Measurements from ENCODE around the gene PARM1. TPM values are rescaled to one million over a fixed set of nuclear protein-coding genes. Genes with fewer than 3 reads are reported as not detected.

The PARM1 gene
- total RNA-seq, 1 experiment from 2014 or later, result not detected

DNA sequence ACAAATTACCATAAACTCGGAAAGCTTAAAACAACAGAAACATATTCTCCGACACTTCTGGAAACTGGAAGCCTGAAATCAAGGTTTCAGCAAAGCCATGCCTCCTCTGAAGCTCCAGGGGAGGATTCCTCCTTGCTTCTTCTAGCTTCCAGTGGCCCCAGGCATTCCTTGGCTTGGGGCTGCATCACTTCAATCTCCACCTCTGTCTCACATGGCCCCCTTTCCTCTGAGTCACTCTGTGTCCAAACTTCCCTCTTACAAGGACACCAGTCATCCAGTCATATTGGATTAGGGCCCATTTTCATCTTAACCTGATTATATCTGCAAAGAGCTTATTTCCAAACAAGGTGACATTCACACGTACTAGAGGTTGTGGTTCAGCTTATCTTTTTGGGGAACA lies 17.3 kb downstream of the PARM1 start:
- no peak overlapping the region for H3K27ac ChIP-seq
- DNase-seq (ENCODE audit: low read depth in 1 of 2, low spot score in 2 of 2), result no peak

DNA sequence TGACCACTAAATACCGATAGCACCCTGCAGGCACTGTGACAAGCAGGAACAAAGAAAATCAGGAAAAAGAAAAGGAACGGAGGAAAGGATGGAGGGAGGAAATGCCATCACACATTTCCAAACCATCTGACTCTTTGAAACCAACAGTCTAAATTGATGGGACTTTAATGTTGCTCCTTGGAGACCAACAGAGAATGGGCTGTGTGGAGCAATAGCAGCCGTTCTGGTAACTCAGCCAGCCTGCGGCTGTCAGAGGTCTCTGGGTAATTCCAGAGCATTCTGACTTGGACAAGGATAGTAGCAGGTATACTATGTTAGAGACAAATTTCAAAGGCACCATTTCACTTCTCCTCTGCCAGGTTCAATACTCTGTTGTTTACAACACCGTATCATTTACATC lies 18.0 kb downstream of the PARM1 start:
- Histone ChIP-seq H3K36me3 (no peaks in the 10 kb centered on the region), H3K27ac (no peak overlapping the region), H3K27me3 (replicated peaks) (no peaks in the 10 kb centered on the region), H3K4me3 (no peak overlapping the region), H3K4me1 (replicated peaks) (no peaks in the 10 kb centered on the region), H3K9me3 (replicated peaks) (no peaks in the 10 kb centered on the region; the same call in 1 of the 2 replicates)
- no peak for DNase-seq (ENCODE audit: low read depth in 1 of 2, low spot score in 2 of 2)

More for the DNA sequence above, 17.3 kb downstream of the PARM1 start:
- Histone ChIP-seq H3K27me3 (replicated peaks) (no peaks in the 10 kb centered on the region), H3K4me3 (no peak overlapping the region), H3K9me3 (replicated peaks) (no peaks in the 10 kb centered on the region; the same call in 1 of the 2 replicates), H3K4me1 (replicated peaks) (no peaks in the 10 kb centered on the region), H3K36me3 (no peaks in the 10 kb centered on the region)

DNA sequence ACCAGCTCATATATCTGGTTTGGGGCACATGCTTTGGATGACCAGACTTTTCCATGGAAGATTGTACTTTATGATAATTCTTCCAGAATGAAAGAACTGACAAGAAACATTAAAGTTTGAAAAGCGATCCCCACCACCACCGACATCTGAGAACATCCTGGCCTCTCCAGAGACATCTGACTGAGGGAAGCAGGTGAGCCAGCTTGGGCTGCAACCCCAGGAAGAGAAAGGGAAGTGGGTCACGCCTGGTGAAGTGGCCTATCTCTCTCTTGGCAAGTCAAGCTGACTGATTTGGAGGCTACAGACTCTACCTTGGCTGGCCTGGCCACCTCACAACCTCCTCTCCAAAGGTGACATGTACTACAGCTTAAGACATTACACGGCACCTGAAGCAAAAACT lies 20.7 kb downstream of the PARM1 start:
- H3K9me3 ChIP-seq (replicated peaks), result no peaks in the 10 kb centered on the region
- no peak for DNase-seq (ENCODE audit: low read depth in 1 of 2, low spot score in 2 of 2)
- no peak overlapping the region for H3K27ac ChIP-seq
- no peaks in the 10 kb centered on the region for H3K4me1 ChIP-seq (replicated peaks)
- H3K27me3 ChIP-seq (replicated peaks), result no peaks in the 10 kb centered on the region
- no peak overlapping the region for H3K4me3 ChIP-seq
- H3K36me3 ChIP-seq, result no peaks in the 10 kb centered on the region

- no peaks in the 10 kb centered on the region for H3K9me3 ChIP-seq (replicated peaks)
These were observed 26.0 kb downstream of the PARM1 start for GRCh38 chr4:74958881-74959280.

DNA sequence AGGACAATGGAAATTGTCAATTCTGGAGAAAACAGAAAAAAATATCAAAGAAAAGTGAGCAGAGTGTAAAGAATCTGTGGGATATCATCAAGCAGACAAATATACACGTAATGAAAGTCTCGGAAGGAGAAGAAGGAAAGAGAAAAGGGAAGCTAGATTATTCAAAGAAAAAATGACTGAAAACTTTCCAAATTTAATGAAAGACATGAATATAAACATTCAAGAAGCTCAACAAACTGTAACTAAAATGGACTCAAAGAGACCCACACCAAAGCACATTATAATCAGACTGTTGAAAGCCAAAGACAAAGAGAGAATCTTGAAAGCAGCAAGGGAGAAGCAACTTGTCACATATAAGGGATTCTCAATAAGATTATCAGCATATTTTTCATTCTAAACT lies 28.3 kb downstream of the PARM1 start:
- no peak overlapping the region for H3K4me3 ChIP-seq
- no peaks in the 10 kb centered on the region for H3K9me3 ChIP-seq (replicated peaks)
- no peaks in the 10 kb centered on the region for H3K27me3 ChIP-seq (replicated peaks)
- DNase-seq (ENCODE audit: low read depth in 1 of 2, low spot score in 2 of 2), result no peak
- no peaks in the 10 kb centered on the region for H3K36me3 ChIP-seq
- no peaks in the 10 kb centered on the region for H3K4me1 ChIP-seq (replicated peaks)
- H3K27ac ChIP-seq, result no peak overlapping the region

More at GRCh38 chr4:74958881-74959280, 26.0 kb downstream of the PARM1 start:
- Histone ChIP-seq H3K27ac (no peak overlapping the region), H3K27me3 (replicated peaks) (no peaks in the 10 kb centered on the region), H3K4me1 (replicated peaks) (no peaks in the 10 kb centered on the region), H3K36me3 (no peaks in the 10 kb centered on the region), H3K4me3 (no peak overlapping the region)
- no peak for DNase-seq (ENCODE audit: low read depth in 1 of 2, low spot score in 2 of 2)

GRCh38 chr4:74962584-74962983 lies 29.7 kb downstream of the PARM1 start:
- Histone ChIP-seq H3K9me3 (replicated peaks) (no peaks in the 10 kb centered on the region), H3K27ac (no peak overlapping the region), H3K27me3 (replicated peaks) (no peaks in the 10 kb centered on the region), H3K36me3 (no peaks in the 10 kb centered on the region), H3K4me3 (no peak overlapping the region), H3K4me1 (replicated peaks) (no peaks in the 10 kb centered on the region)
- no peak for DNase-seq (ENCODE audit: low read depth in 1 of 2, low spot score in 2 of 2)

GRCh38 chr4:74964311-74964710 lies 31.4 kb downstream of the PARM1 start:
- H3K27me3 ChIP-seq (replicated peaks), result no peaks in the 10 kb centered on the region
- H3K36me3 ChIP-seq, result no peaks in the 10 kb centered on the region
- H3K4me1 ChIP-seq (replicated peaks), result no peaks in the 10 kb centered on the region
- no peak for DNase-seq (ENCODE audit: low read depth in 1 of 2, low spot score in 2 of 2)
- no peaks in the 10 kb centered on the region for H3K9me3 ChIP-seq (replicated peaks)
- no peak overlapping the region for H3K27ac ChIP-seq
- no peak overlapping the region for H3K4me3 ChIP-seq

- Histone ChIP-seq H3K4me3 (no peak overlapping the region), H3K9me3 (replicated peaks) (no peaks in the 10 kb centered on the region), H3K4me1 (replicated peaks) (no peaks in the 10 kb centered on the region), H3K36me3 (no peaks in the 10 kb centered on the region), H3K27me3 (replicated peaks) (no peaks in the 10 kb centered on the region), H3K27ac (no peak overlapping the region)
- DNase-seq (ENCODE audit: low read depth in 1 of 2, low spot score in 2 of 2), result no peak
These were observed 34.4 kb downstream of the PARM1 start for GRCh38 chr4:74967324-74967723.

- H3K4me1 ChIP-seq (replicated peaks), result no peaks in the 10 kb centered on the region
- H3K27me3 ChIP-seq (replicated peaks), result no peaks in the 10 kb centered on the region
These were observed 35.7 kb downstream of the PARM1 start for GRCh38 chr4:74968456-74969164.

GRCh38 chr4:74969507-74970474 lies 36.9 kb downstream of the PARM1 start:
- DNase-seq (ENCODE audit: low read depth in 1 of 2, low spot score in 2 of 2), result no peak
- Histone ChIP-seq H3K27ac (no peak overlapping the region), H3K4me1 (replicated peaks) (no peaks in the 10 kb centered on the region), H3K27me3 (replicated peaks) (no peaks in the 10 kb centered on the region), H3K4me3 (no peak overlapping the region), H3K36me3 (no peaks in the 10 kb centered on the region), H3K9me3 (replicated peaks) (no peaks in the 10 kb centered on the region)

More at GRCh38 chr4:74968456-74969164, 35.7 kb downstream of the PARM1 start:
- Histone ChIP-seq H3K36me3 (no peaks in the 10 kb centered on the region), H3K9me3 (replicated peaks) (no peaks in the 10 kb centered on the region), H3K27ac (no peak overlapping the region), H3K4me3 (no peak overlapping the region)
- no peak for DNase-seq (ENCODE audit: low read depth in 1 of 2, low spot score in 2 of 2)

- no peak overlapping the region for H3K27ac ChIP-seq
These were observed 37.7 kb downstream of the PARM1 start for GRCh38 chr4:74970577-74970976.

DNA sequence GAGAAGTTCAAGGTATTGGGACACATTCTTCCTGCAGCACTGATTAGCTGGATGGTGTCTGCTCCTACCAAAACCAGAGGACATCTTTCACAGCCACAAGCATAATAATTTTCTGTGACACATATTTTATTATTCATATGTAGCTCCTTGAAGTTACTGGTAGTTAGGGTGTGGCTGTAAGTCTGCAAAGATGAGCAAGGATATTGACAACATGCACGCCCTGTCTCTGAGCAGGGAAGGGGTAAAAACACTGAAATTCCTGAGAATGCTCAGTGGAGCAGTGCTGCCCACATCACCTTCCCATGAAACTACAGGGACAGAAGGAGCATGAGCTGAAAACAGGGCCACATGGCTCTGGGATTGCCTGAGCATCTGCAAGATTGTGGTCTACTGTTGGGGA lies 38.9 kb downstream of the PARM1 start:
- no peaks in the 10 kb centered on the region for H3K9me3 ChIP-seq (replicated peaks)
- H3K27ac ChIP-seq, result no peak overlapping the region
- no peaks in the 10 kb centered on the region for H3K4me1 ChIP-seq (replicated peaks)

More at GRCh38 chr4:74970577-74970976, 37.7 kb downstream of the PARM1 start:
- H3K4me3 ChIP-seq, result no peak overlapping the region
- DNase-seq (ENCODE audit: low read depth in 1 of 2, low spot score in 2 of 2), result no peak
- H3K9me3 ChIP-seq (replicated peaks), result no peaks in the 10 kb centered on the region
- H3K4me1 ChIP-seq (replicated peaks), result no peaks in the 10 kb centered on the region
- no peaks in the 10 kb centered on the region for H3K36me3 ChIP-seq
- no peaks in the 10 kb centered on the region for H3K27me3 ChIP-seq (replicated peaks)

GRCh38 chr4:74975082-74975481 lies 42.2 kb downstream of the PARM1 start:
- Histone ChIP-seq H3K4me3 (no peak overlapping the region), H3K9me3 (replicated peaks) (no peaks in the 10 kb centered on the region), H3K27me3 (replicated peaks) (no peaks in the 10 kb centered on the region), H3K4me1 (replicated peaks) (no peaks in the 10 kb centered on the region), H3K36me3 (no peaks in the 10 kb centered on the region), H3K27ac (no peak overlapping the region)
- DNase-seq (ENCODE audit: low read depth in 1 of 2, low spot score in 2 of 2), result no peak

More for the DNA sequence above, 38.9 kb downstream of the PARM1 start:
- no peaks in the 10 kb centered on the region for H3K36me3 ChIP-seq
- H3K27me3 ChIP-seq (replicated peaks), result no peaks in the 10 kb centered on the region
- no peak for DNase-seq (ENCODE audit: low read depth in 1 of 2, low spot score in 2 of 2)
- no peak overlapping the region for H3K4me3 ChIP-seq
